Mesendoderm (in vitro differentiated cells): ENCODE results near the gene DDX47.
A peak's percentile ranks its signal among the peaks of the same experiment; 100 is the strongest.

ENCODE experiments used
- DNase-seq: peaks from one replicate; pipeline ENCODE4 v3.0.0; 2013
- H2AK5ac ChIP-seq: 2 replicates; pipeline ENCODE4 v1.6.1; 2013; ENCODE audit warnings: low read length, inconsistent platforms
- H2BK120ac ChIP-seq: 2 replicates; pipeline ENCODE4 v1.6.1; 2013; ENCODE audit warnings: low read depth, mild to moderate bottlenecking, low read length, moderate library complexity, mixed read lengths
- H2BK15ac ChIP-seq: replicated peaks from 2 replicates; pipeline ENCODE4 v1.6.1; 2013; ENCODE audit warnings: low read depth, mild to moderate bottlenecking, moderate library complexity
- H2BK5ac ChIP-seq: 2 replicates; pipeline ENCODE4 v1.6.1; 2013; ENCODE audit warnings: low read length, inconsistent platforms
- H3K18ac ChIP-seq: 2 replicates; pipeline ENCODE4 v1.6.1; 2013; ENCODE audit warnings: mild to moderate bottlenecking, low read length, mixed read lengths
- H3K23ac ChIP-seq: one replicate; pipeline ENCODE4 v1.6.1; 2013; ENCODE audit warnings: low read length
- H3K27ac ChIP-seq: 2 replicates; pipeline ENCODE4 v1.5.1; 2013; ENCODE audit warnings: low read depth, mild to moderate bottlenecking, inconsistent platforms, low read length, moderate library complexity
- H3K27me3 ChIP-seq: 2 replicates; pipeline ENCODE4 v1.6.1; 2013; ENCODE audit warnings: low read length, control low read depth, mild to moderate bottlenecking, inconsistent platforms; ENCODE audit not compliant: insufficient read depth, poor library complexity
- H3K36me3 ChIP-seq: 2 replicates; pipeline ENCODE4 v1.6.1; 2013; ENCODE audit warnings: low read length, inconsistent platforms; ENCODE audit not compliant: control insufficient read depth, insufficient read depth
- H3K4ac ChIP-seq: one replicate; pipeline ENCODE4 v1.6.1; 2013; ENCODE audit warnings: low read depth, mild to moderate bottlenecking, low read length, moderate library complexity
- H3K4me1 ChIP-seq: 2 replicates; pipeline ENCODE4 v1.6.1; 2013; ENCODE audit warnings: low read depth, low read length, inconsistent platforms; ENCODE audit not compliant: control insufficient read depth
- H3K4me2 ChIP-seq: 2 replicates; pipeline ENCODE4 v1.6.1; 2013; ENCODE audit warnings: low read length
- H3K4me3 ChIP-seq: 2 replicates; pipeline ENCODE4 v1.5.1; 2013; ENCODE audit warnings: mild to moderate bottlenecking, low read length
- H3K56ac ChIP-seq: one replicate; pipeline ENCODE4 v1.6.1; 2013; ENCODE audit warnings: low read length
- H3K79me1 ChIP-seq: 2 replicates; pipeline ENCODE4 v1.6.1; 2013; ENCODE audit warnings: low read length, inconsistent platforms
- H3K79me2 ChIP-seq: 2 replicates; pipeline ENCODE4 v1.6.1; 2013; ENCODE audit warnings: mild to moderate bottlenecking, low read length; ENCODE audit not compliant: control insufficient read depth, insufficient read depth
- H3K9ac ChIP-seq: 2 replicates; pipeline ENCODE4 v1.6.1; 2013; ENCODE audit warnings: low read length, inconsistent platforms
- H4K5ac ChIP-seq: one replicate; pipeline ENCODE4 v1.6.1; 2013; ENCODE audit warnings: low read length
- H4K8ac ChIP-seq: one replicate; pipeline ENCODE4 v1.6.1; 2013; ENCODE audit warnings: low read depth, mild to moderate bottlenecking, control low read depth, low read length, moderate library complexity
- WGBS: extraction: QIAGEN DNeasy Blood & Tissue Kit; methylation state at CpG from one replicate; pipeline ENCODE4 v1.1.7; 2013; ENCODE audit warnings: low lambda C conversion rate, missing lambda C conversion rate; ENCODE audit not compliant: insufficient coverage; ENCODE audit errors: extremely low coverage; 5-methylcytosine and 5-hydroxymethylcytosine counted together

The DDX47 gene

DNA sequence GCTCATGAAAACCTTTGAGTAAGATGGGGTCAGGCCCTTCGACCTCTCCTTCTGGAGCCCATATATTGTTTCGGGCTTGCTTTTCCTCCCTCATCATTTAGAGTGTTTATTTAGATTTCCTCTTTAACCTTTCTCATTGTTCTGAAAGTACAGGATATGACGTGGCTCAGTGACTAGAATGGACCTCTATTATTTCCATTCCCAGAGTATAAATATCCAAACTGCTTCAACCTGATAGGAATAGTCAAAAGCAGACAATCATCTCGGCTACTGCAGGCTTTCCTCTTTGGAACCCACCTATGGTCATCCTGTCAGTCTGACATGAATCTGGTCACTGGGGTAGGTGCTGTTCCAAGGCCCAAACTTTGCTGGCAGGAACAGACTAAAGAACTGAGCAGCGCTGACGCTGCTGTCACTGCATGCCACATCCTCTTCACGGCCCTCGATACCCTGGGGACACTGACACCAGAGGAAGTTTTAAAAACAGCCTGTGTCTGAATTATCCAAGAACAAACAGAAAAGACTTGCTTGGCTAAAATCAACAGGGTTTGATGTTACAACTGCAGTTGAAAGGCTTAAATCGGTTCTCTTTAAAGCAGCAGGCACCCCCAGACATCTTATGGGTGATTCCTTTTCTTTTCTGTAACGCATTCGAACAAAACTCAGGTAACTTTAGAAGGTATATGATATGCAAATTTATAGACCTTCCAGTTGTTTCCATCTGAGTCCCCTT, 5.0 kb upstream of the DDX47 start:
- DNase-seq: no peak

DNA sequence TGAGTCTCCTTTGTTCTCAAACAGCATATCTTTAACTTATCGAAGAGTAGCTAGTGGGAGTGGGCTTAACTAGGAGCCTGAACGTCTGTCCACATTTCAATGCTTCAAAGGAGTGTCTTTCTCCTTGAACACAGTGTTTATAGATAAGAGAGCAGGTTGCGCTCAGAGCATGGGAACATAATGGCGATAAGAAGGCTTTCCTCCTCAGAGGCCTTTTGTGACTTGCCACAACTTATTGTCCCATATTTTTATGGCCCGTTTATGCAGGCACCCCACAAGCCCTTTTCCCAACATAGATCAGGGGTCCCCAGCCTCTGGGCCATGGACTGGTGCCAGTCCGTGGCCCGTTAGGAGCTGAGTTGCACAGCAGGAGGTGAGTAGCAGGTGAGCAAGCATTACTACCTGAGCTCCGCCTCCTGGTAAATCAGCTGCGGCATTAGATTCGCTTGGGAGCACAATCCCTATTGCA, 2.6 kb upstream of the DDX47 start:
- H3K36me3 ChIP-seq: no peaks in the 10 kb centered on the region
- peaks cover 10% of the 10 kb centered on the region for H3K79me1 ChIP-seq
- no peak overlapping the region for H4K8ac ChIP-seq
- no peak overlapping the region for H3K18ac ChIP-seq
- no peak overlapping the region for H3K23ac ChIP-seq
- H3K4ac ChIP-seq: no peak overlapping the region
- H3K9ac ChIP-seq: no peak overlapping the region
- no peak overlapping the region for H3K4me2 ChIP-seq
- no peak overlapping the region for H2BK120ac ChIP-seq
- no peak overlapping the region for H2AK5ac ChIP-seq
- no peak overlapping the region for H2BK15ac ChIP-seq
- no peak for DNase-seq
- H3K4me1 ChIP-seq: peaks cover 6% of the 10 kb centered on the region
- H3K27ac ChIP-seq: no peak overlapping the region
- peaks cover 15% of the 10 kb centered on the region for H3K79me2 ChIP-seq
- no peaks in the 10 kb centered on the region for H3K27me3 ChIP-seq
- H2BK5ac ChIP-seq: no peak overlapping the region
- no peak overlapping the region for H4K5ac ChIP-seq
- no peak overlapping the region for H3K4me3 ChIP-seq
- no peak overlapping the region for H3K56ac ChIP-seq
- no CpG with 5 or more reads among the region's 10 CpGs for WGBS

More for the DNA sequence above, 5.0 kb upstream of the DDX47 start:
- no peaks in the 10 kb centered on the region for H3K79me2 ChIP-seq
- H3K27me3 ChIP-seq: no peaks in the 10 kb centered on the region
- H3K79me1 ChIP-seq: no peaks in the 10 kb centered on the region
- H3K23ac ChIP-seq: no peak overlapping the region
- no peak overlapping the region for H2BK5ac ChIP-seq
- H3K27ac ChIP-seq: no peak overlapping the region
- no peak overlapping the region for H3K4me3 ChIP-seq
- H3K4me2 ChIP-seq: no peak overlapping the region
- no peak overlapping the region for H3K18ac ChIP-seq
- WGBS: no CpG with 5 or more reads among the region's 11 CpGs
- no peak overlapping the region for H2BK120ac ChIP-seq
- H2AK5ac ChIP-seq: no peak overlapping the region
- no peak overlapping the region for H3K4ac ChIP-seq
- no peaks in the 10 kb centered on the region for H3K36me3 ChIP-seq
- no peak overlapping the region for H3K9ac ChIP-seq
- H3K56ac ChIP-seq: peak overlapping the region; percentile 17
- no peak overlapping the region for H4K8ac ChIP-seq
- H4K5ac ChIP-seq: no peak overlapping the region
- H3K4me1 ChIP-seq: no peaks in the 10 kb centered on the region
- H2BK15ac ChIP-seq: no peak overlapping the region

DNA sequence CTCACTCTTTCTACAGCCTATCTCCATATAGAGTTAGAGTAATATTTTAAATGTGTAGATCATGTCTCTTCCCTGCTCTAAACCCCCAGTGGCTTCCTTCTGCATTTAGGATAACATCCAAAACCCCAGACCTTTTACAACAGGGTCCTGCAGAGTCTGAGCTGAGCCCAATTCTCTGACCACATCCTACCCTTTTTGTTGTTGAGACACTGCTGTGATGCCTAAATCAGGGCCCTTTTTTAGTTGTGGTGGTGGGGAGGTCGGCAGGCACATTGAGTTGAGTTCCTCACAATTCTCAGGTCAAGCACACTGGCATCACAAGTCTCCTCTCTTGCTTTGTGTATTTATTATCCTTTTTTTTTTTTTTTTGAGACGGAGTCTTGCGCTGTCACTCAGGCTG, 1.8 kb upstream of the DDX47 start:
- H3K18ac ChIP-seq: no peak overlapping the region
- H3K9ac ChIP-seq: no peak overlapping the region
- peaks cover 13% of the 10 kb centered on the region for H3K79me1 ChIP-seq
- no peak overlapping the region for H3K23ac ChIP-seq
- H2BK5ac ChIP-seq: no peak overlapping the region
- no peaks in the 10 kb centered on the region for H3K36me3 ChIP-seq
- no peak overlapping the region for H3K27ac ChIP-seq
- H3K4me1 ChIP-seq: peaks cover 9% of the 10 kb centered on the region
- no peak overlapping the region for H2BK15ac ChIP-seq
- no peaks in the 10 kb centered on the region for H3K27me3 ChIP-seq
- H4K5ac ChIP-seq: no peak overlapping the region
- WGBS: no CpG with 5 or more reads among the region's 3 CpGs
- H2AK5ac ChIP-seq: no peak overlapping the region
- H3K56ac ChIP-seq: no peak overlapping the region
- DNase-seq: no peak
- no peak overlapping the region for H2BK120ac ChIP-seq
- H3K4me3 ChIP-seq: no peak overlapping the region
- H3K4ac ChIP-seq: no peak overlapping the region
- H4K8ac ChIP-seq: no peak overlapping the region
- no peak overlapping the region for H3K4me2 ChIP-seq
- H3K79me2 ChIP-seq: peaks cover 19% of the 10 kb centered on the region

DNA sequence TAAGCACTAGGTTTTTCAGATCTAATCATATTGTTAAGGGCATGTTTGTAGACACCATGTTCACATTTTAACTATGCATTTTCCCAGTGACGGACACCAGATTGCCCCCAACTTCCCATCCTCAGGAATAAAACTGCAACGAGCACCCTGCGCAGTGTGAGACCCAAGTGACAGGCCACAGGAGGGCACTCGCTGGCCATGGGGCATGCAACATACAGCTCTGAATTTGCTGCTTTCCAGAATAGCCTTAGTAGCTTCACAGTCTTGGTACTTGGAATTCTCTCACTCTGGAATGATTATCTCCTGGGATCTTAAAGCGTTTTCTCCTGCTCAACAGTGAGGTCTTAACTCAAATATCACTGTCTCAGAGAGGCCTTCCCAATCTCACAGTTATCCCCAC, 972 bp upstream of the DDX47 start:
- Histone ChIP-seq H3K4ac (no peak overlapping the region), H2AK5ac (no peak overlapping the region), H3K4me2 (no peak overlapping the region), H3K4me1 (peaks cover 9% of the 10 kb centered on the region), H3K27ac (no peak overlapping the region), H4K5ac (no peak overlapping the region), H2BK120ac (no peak overlapping the region), H3K79me1 (peaks cover 15% of the 10 kb centered on the region), H3K56ac (no peak overlapping the region), H2BK15ac (no peak overlapping the region), H3K79me2 (peaks cover 25% of the 10 kb centered on the region), H2BK5ac (no peak overlapping the region), H3K9ac (no peak overlapping the region), H3K18ac (no peak overlapping the region), H3K27me3 (no peaks in the 10 kb centered on the region), H3K36me3 (no peaks in the 10 kb centered on the region), H4K8ac (no peak overlapping the region), H3K4me3 (no peak overlapping the region), H3K23ac (no peak overlapping the region)
- DNase-seq: no peak
- WGBS: no CpG with 5 or more reads among the region's 5 CpGs

DNA sequence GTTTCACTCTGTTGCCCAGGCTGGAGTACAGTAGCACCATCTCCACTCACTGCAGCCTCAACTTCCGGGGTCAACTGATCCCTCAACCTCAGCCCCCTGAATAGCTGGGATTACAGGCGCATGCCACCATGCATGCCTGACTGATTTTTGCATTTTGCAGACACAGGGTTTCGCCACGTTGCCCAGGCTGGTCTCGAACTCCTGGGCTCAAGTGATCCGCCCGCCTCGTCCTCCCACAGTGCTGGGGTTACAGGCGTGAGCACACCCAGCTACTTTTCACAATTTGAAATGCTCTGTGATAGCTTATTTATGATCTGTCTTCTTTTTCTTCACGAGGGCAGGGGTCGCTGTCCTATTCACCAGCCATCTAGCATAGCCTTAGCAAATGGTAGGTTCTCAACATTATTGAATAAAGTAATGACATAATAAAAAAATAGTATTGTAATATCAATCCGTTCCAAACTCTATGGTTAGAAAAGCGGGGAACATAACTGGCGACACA, 477 bp upstream of the DDX47 start:
- DNase-seq: no peak
- WGBS: no CpG with 5 or more reads among the region's 14 CpGs
- H3K36me3 ChIP-seq: no peaks in the 10 kb centered on the region
- H3K79me1 ChIP-seq: peaks cover 15% of the 10 kb centered on the region
- no peaks in the 10 kb centered on the region for H3K27me3 ChIP-seq
- H3K4me2 ChIP-seq: no peak overlapping the region
- H3K4me3 ChIP-seq: no peak overlapping the region
- no peak overlapping the region for H4K8ac ChIP-seq
- no peak overlapping the region for H3K9ac ChIP-seq
- no peak overlapping the region for H2BK5ac ChIP-seq
- no peak overlapping the region for H4K5ac ChIP-seq
- H2BK120ac ChIP-seq: no peak overlapping the region
- H2AK5ac ChIP-seq: no peak overlapping the region
- peak overlapping the region; percentile 42 for H3K56ac ChIP-seq
- H3K79me2 ChIP-seq: peaks cover 29% of the 10 kb centered on the region
- no peak overlapping the region for H2BK15ac ChIP-seq
- no peak overlapping the region for H3K27ac ChIP-seq
- no peak overlapping the region for H3K23ac ChIP-seq
- H3K4ac ChIP-seq: no peak overlapping the region
- no peak overlapping the region for H3K18ac ChIP-seq
- H3K4me1 ChIP-seq: peaks cover 9% of the 10 kb centered on the region

DNA sequence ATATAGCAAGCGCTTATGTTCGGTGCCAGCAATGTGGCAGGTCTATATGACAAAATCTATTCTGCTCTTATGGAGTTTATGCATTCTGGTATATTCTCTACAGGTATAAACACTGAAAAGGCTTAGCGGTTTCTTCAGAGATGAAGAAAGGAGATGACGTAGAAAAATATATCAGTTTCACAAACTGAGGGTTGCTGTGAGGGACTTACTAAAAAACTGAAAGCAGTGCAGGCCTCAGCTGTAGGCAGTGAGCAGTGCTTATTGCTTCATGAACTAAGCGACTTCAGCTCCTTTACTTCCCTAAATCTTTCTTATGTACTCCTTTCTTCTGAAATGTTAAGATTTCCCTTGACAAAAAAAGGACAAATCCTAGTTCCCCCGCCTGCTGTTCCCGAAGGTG, 4.5 kb downstream of the DDX47 start:
- Histone ChIP-seq H3K79me2 (peaks cover 32% of the 10 kb centered on the region), H3K4me2 (no peak overlapping the region), H3K4me3 (no peak overlapping the region), H3K27ac (no peak overlapping the region), H3K4ac (no peak overlapping the region), H3K79me1 (peaks cover 18% of the 10 kb centered on the region), H2BK5ac (no peak overlapping the region), H3K23ac (no peak overlapping the region), H3K4me1 (peaks cover 9% of the 10 kb centered on the region), H3K9ac (no peak overlapping the region), H2AK5ac (no peak overlapping the region), H4K5ac (no peak overlapping the region), H2BK120ac (no peak overlapping the region), H3K36me3 (no peaks in the 10 kb centered on the region), H4K8ac (no peak overlapping the region), H3K27me3 (no peaks in the 10 kb centered on the region), H3K56ac (no peak overlapping the region), H3K18ac (no peak overlapping the region), H2BK15ac (no peak overlapping the region)
- DNase-seq: no peak
- WGBS: no CpG with 5 or more reads among the region's 7 CpGs
